HG03469 (cell line): ENCODE results near the gene ITGAL.
"Not testable (repeated sequence)": the region's sequence is repeated elsewhere in the genome, so short reads cannot be mapped to it uniquely, and the experiment has no call there.

Source experiments
- ATAC-seq: cut with Tn5 transposase; IDR thresholded peaks from one replicate; pipeline ENCODE4 v1.9.1; 2021; ENCODE audit warnings: mild to moderate bottlenecking, moderate library complexity, moderate number of reproducible peaks; ENCODE audit not compliant: unreplicated experiment

Gene ITGAL

GRCh38 chr16:30457743-30458560, 14.6 kb upstream of the ITGAL start:
- no peak for ATAC-seq

DNA sequence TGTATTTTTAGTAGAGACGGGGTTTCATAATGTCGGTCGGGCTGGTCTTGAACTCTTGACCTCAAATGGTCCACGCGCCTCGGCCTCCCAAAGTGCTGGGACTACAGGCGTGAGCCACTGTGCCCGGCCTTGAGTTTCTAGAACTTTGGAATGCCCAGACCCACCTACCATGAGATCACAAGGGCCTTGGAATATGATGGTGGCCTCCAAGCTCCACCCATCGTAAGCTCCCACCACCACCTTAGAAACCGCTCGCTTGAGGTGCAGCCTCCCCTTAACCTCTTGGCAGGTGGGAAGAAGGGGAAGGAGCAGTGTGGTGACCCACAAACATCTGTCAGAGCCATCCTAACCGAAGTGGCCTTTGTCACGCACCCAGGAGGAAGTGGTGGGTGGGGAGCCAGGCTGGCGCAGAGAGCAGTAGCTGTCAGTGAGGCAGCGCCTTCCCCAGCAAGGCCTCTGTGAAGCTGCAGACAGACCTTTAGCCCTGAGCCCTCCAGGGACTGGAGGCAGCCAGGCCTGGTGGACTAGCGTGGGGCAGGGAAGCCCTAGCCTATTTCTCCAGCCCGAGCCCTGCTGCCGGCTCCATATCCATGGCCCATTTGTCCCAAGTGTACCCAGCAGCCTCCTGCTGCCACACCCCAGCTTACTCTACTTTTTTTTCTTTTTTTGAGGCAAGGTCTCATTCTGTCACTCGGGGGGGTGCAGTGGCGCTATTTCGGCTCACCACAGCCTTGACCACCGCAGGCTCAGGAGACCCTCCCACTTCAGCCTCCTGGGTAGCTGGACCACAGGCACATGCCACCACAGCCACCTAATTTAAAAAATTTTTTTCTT, 13.8 kb upstream of the ITGAL start:
- ATAC-seq, result peak; percentile 77

- no peak for ATAC-seq
Measured at GRCh38 chr16:30459456-30459855, 13.1 kb upstream of the ITGAL start.

- ATAC-seq, result not testable (repeated sequence)
Measured at GRCh38 chr16:30461426-30461825, 11.1 kb upstream of the ITGAL start.

GRCh38 chr16:30464078-30464477, 8.5 kb upstream of the ITGAL start:
- ATAC-seq, result no peak

- no peak for ATAC-seq
Measured at GRCh38 chr16:30470170-30470512, 2.4 kb upstream of the ITGAL start.

DNA sequence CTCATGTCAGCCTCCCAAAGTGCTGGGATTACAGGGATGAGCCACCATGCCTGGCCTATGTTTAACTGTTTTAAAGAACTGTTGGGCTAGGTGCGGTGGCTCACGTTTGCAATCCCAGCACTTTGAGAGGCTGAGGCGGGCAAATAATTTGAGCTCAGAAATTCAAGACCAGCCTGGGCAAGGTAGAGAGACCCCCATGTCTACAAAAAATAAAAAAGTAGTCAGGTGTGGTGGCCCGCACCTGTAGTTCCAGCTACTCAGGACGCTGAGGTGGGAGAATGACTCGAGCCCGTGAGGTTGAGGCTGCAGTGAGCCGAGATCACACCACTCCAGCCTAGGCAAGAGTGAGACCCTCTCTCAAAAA, 1.9 kb upstream of the ITGAL start:
- ATAC-seq, result no peak

DNA sequence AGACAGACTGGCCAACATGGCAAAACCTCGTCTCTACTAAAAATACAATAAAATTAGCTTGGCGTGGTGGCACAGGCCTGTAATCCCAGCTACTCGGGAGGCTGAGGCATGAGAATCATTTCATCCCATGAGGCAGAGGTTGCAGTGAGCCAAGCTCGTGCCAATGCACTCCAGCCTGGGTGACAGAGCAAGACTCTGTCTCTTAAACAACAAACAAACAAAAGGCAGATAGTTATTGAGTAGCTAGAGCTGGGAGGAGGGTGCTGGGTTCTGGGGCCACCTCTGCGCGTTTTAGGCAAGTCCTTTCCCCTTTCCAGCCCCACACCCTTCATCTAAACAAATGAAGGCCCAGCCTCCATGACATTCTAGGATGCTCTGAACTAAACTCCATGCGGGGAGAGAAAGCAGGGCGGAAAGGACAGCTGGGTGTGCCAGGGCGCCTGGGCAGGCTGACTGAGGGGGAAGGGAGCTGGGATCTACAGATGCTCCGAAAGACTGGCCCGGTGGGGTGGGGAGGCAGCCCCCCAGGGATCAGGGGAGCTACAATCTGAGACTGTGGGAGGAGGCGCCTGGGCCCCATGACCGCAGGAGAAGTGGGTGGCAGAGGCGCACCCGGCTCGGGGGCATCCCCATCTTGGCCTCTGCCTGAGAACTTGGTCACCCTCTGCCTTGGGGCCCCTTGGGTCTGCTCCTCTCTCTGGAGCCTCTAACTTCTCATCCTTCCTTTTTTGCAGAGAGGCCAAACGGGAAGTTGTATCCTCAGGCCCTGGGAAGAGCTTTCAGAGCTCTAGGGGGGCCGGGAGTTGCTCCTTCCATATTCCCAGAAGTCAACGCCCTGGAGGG, 910 bp downstream of the ITGAL start:
- ATAC-seq, result no peak

DNA sequence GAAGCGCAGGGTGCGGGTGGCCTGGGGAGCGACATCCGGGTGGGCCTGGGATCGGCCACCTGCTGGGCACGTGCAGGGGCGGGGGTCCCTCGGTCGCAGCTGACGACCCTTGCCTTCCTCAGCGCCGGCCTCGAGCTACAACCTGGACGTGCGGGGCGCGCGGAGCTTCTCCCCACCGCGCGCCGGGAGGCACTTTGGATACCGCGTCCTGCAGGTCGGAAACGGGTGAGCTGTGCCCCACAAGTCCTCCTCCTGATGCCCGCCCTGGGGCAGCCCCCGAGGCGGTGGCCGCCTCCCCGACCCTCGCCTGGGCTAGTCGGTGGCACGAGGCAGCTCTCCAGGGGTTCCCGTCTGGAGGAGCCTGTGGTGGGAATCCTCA, 1.5 kb downstream of the ITGAL start:
- ATAC-seq, result no peak

GRCh38 chr16:30474684-30475083, 2.1 kb downstream of the ITGAL start:
- no peak for ATAC-seq

DNA sequence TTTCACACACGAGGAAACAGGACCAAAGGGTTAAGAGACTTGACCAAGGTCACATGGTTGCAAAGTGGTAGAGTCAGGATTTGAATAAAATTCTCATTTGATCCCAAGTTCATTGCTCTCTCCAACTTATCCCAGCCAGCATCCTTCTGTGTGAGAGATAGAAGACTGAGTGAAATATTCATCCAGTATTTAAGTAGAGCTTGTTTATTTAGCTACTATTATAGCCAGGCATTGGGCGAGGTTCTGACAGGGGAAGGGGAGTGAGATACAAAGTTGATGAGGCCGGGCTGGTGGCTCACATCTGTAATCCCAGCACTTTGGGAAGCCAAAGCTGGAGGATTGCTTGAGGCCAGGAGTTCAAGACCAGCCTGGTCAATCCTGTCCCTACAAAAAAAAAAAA, 4.4 kb downstream of the ITGAL start:
- no peak for ATAC-seq

DNA sequence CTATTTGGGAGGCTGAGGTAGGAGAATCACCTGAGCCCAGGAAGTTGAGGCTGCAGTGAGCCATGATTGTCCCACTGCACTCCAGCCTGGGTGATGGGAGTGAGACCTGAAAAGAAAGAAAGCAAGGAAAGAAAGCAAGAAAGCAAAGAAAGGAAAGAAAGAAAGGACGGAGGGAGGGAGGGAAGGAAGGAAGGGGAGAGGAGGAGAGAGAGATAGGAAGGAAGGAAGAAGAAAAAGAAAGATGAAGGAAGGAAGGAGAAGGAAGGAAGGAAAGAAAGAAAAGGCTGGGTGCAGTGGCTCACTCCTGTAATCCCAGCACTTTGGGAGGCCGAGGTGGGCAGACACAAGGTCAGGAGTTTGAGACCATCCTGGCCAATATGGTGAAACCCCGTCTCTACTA, 5.2 kb downstream of the ITGAL start:
- ATAC-seq, result not testable (repeated sequence)

- ATAC-seq, result no peak
Measured at GRCh38 chr16:30478766-30479478, 6.4 kb downstream of the ITGAL start.

- ATAC-seq, result no peak
Measured at GRCh38 chr16:30481381-30481780, 8.8 kb downstream of the ITGAL start.

DNA sequence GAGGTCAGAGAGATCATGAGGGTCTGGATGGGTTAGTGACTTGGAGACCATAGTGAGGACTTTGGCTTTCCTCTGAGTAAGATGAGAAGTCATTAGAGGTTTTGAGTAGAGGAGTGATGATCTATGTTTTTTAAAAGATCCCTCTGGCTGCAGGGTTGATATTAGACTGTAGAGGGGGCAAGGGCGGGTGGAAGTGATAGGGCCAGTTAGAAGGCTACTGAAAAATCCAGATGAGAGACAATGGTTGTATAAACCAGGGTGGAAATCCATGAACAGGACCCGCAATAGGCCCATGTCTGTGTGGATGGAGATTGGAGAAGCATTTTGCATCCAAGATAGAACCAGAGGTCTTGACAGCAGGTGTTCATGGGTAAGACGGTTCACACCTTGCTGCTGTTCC, 9.8 kb downstream of the ITGAL start:
- no peak for ATAC-seq

DNA sequence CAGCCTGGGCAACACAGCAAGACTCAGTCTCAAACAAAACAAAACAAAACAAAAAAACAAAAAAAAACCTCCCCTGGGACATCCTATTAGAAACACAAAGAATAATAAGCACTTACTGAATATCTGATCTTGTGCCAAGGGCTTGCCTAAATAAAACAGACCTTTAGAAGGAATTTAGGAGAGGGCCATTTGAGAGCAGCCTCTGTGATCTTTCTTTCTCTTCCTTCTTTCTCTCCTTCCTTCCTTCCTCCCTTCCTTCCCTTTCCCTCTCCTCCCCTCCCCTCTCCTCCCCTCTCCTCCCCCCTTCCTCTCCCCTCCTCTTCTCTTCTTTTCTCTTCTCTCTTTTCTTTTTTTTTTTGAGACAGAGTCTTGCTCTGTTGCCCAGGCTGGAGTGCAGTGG, 12.3 kb downstream of the ITGAL start:
- ATAC-seq, result no peak

GRCh38 chr16:30485818-30486436, 13.4 kb downstream of the ITGAL start:
- no peak for ATAC-seq

DNA sequence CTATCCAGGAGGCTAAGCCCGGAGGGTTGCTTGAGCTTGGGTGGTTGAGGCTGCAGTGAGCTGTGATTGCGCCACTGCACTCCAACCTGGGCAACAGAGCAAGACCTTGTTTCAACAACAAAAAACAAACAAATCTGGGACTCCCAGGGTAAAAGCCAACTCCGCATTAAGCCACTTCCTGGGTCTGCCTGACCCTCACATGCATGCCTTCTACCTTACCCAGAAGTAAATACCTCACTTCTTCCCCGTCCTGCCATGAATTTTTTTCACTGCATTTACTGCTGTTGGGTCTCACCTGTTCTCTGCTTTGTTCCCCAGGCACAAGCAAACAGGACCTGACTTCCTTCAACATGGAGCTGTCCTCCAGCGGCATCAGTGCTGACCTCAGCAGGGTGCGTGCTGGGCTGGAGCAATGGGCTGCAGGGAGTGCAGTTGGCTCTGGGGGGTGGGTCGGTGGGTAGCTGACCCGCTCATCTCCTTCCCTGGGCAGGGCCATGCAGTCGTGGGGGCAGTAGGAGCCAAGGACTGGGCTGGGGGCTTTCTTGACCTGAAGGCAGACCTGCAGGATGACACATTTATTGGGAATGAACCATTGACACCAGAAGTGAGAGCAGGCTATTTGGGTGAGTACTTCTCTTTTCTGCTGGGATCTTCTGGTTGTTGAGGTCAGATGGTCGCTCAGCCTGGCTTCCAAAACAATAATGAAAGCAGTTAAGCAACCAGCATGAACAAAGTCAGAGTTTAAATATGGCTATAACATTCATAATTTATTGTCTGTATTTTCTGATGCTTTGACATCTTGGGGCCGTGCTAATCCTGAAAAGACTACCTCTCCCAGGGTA, 16.4 kb downstream of the ITGAL start:
- no peak for ATAC-seq

DNA sequence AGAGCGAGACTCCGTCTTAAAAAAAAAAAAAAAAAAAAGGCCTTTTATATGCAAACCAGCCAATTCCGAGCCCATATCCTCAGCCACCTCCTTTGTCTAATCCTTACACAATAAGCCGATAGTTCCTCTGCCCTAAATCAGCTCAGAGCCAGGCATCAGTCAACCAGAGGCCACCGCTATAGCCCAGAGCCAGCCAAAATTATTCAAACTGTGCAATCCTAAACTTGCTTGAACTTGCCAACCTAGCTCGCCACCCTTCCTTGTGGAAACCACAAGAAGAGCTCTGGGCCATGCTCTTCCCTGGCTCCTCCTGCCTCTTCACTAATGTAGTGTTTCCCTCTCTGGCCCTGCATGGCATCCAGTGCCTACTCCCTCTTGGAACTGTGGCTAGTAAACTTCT, 17.7 kb downstream of the ITGAL start:
- no peak for ATAC-seq
